ENCODE results near the gene C2orf92.

- TF ChIP-seq YY1 (IDR thresholded peaks at IDR 0.05; ENCODE audit: insufficient read depth, insufficient read length): no peak
- no peak for TF ChIP-seq ZNF274 (IDR thresholded peaks at IDR 0.05; ENCODE audit: low read depth, low read length)
- TF ChIP-seq SUZ12 (IDR thresholded peaks at IDR 0.05; ENCODE audit: extremely low read depth, insufficient read depth, insufficient read length): no peak
Measured at GRCh38 chr2:97722227-97722626, 52.7 kb downstream of the C2orf92 start.

All from NT2/D1 (cell line).